HG03342 (cell line): Measurements from ENCODE around the gene MMP8.
"Not testable (repeated sequence)": the region's sequence is repeated elsewhere in the genome, so short reads cannot be mapped to it uniquely, and the experiment has no call there.

ENCODE experiments used
- ATAC-seq: cut with Tn5 transposase; IDR thresholded peaks from one replicate; pipeline ENCODE4 v1.9.1; 2021; ENCODE audit warnings: mild to moderate bottlenecking, moderate library complexity; ENCODE audit not compliant: unreplicated experiment

The MMP8 gene

GRCh38 chr11:102724904-102725500, at the start of gene MMP8:
MMP8 (minus strand) TSS chr11:102724954; CDS start chr11:102724855, 99 bp downstream.
- ATAC-seq, result no peak

- ATAC-seq, result no peak
Observed at GRCh38 chr11:102773386-102773785, 48.6 kb upstream of the MMP8 start.

- no peak for ATAC-seq
Observed at GRCh38 chr11:102771351-102771750, 46.6 kb upstream of the MMP8 start.

- no peak for ATAC-seq
Observed at GRCh38 chr11:102770191-102770590, 45.4 kb upstream of the MMP8 start.

- no peak for ATAC-seq
Observed at GRCh38 chr11:102767800-102768199, 43.0 kb upstream of the MMP8 start.

- no peak for ATAC-seq
Observed at GRCh38 chr11:102763440-102763839, 38.7 kb upstream of the MMP8 start.

- no peak for ATAC-seq
Observed at GRCh38 chr11:102762361-102762767, 37.6 kb upstream of the MMP8 start.

- no peak for ATAC-seq
Observed at GRCh38 chr11:102761646-102762238, 37.0 kb upstream of the MMP8 start.

- no peak for ATAC-seq
Observed at GRCh38 chr11:102760344-102761035, 35.7 kb upstream of the MMP8 start.

- ATAC-seq, result no peak
Observed at GRCh38 chr11:102757823-102758549, 33.2 kb upstream of the MMP8 start.

- no peak for ATAC-seq
Observed at GRCh38 chr11:102753267-102753666, 28.5 kb upstream of the MMP8 start.

- ATAC-seq, result no peak
Observed at GRCh38 chr11:102751673-102752072, 26.9 kb upstream of the MMP8 start.

- no peak for ATAC-seq
Observed at GRCh38 chr11:102749101-102749722, 24.5 kb upstream of the MMP8 start.

GRCh38 chr11:102746746-102747578, 22.2 kb upstream of the MMP8 start:
- ATAC-seq, result not testable (repeated sequence)

GRCh38 chr11:102734650-102735049, 9.9 kb upstream of the MMP8 start:
- no peak for ATAC-seq

GRCh38 chr11:102733232-102733875, 8.6 kb upstream of the MMP8 start:
- peak; percentile 93 for ATAC-seq

- ATAC-seq, result not testable (repeated sequence)
Observed at GRCh38 chr11:102730944-102731343, 6.2 kb upstream of the MMP8 start.

- no peak for ATAC-seq
Observed at GRCh38 chr11:102729849-102730815, 5.4 kb upstream of the MMP8 start.

- no peak for ATAC-seq
Observed at GRCh38 chr11:102727890-102728289, 3.1 kb upstream of the MMP8 start.
